ENCODE data around the gene PPP1R11.

- TF ChIP-seq CTCF (conservative IDR thresholded peaks at IDR 0.05; ENCODE audit: low read depth, low read length), result no peak
- TF ChIP-seq EZH2 (IDR thresholded peaks at IDR 0.05; ENCODE audit: low read length, unreplicated experiment), result no peak
- TF ChIP-seq EZH2phosphoT487 (IDR thresholded peaks at IDR 0.05; ENCODE audit: borderline replicate concordance, low read length), result no peak
Measured at GRCh38 chr6:30043744-30044143, 23.3 kb upstream of the PPP1R11 start.

Measured in PC-3 (cell line).